HCT116 (cell line): ENCODE data around the gene HHIPL2. TPM values are rescaled to one million over a fixed set of nuclear protein-coding genes. Genes with fewer than 3 reads are reported as not detected.

Experiments used
- ATAC-seq: fragments of 200-7000 bp; cut with Tn5 transposase; 2 replicates; pipeline ENCODE4 v1.9.1; 2020; ENCODE audit warnings: mild to moderate bottlenecking, moderate library complexity
- BruUV-seq: library from RNA; stranded (reverse); fragments of 400-500 nt; replicated peaks from 2 replicates; lab custom pipeline; 2021; lab: Mats Ljungman, UMichigan
- CTCF ChIA-PET: fragments of 300-600 bp; sonication (Branson Sonifier 250); formaldehyde crosslinking; loops from one replicate; lab custom pipeline; 2021; ENCODE audit warnings: antibody characterized with exemption; lab: Charles Lee
- POLR2A ChIA-PET: fragments of 300-600, 350-600 bp; sonication (Branson Sonifier 250); formaldehyde crosslinking; loops from one replicate; lab custom pipeline; 2021; ENCODE audit warnings: antibody characterized with exemption; lab: Charles Lee
- RAD21 ChIA-PET, 2 experiments: fragments of 300-600 bp; sonication (Branson Sonifier 250); formaldehyde crosslinking; loops; one replicate each; lab custom pipeline; 2023; ENCODE audit warnings: low total read pairs in 2 of 2; ENCODE audit not compliant: uncharacterized antibody in 2 of 2, unreplicated experiment in 2 of 2, low non-redundant PET in 1 of 2; lab: Charles Lee
- DNase-seq: peaks from one replicate; pipeline ENCODE4 v3.0.0-alpha.2; 2010; ENCODE audit warnings: low read depth, low spot score
- H2AFZ ChIP-seq: fragments of 200-600 bp; shearing (Covaris generic), sonication (generic); 2 replicates; pipeline ENCODE4 v1.6.1; 2017; ENCODE audit warnings: low read depth, mixed run types, mixed read lengths, antibody characterized with exemption, low read length; ENCODE audit not compliant: poor library complexity, severe bottlenecking
- H3K27ac ChIP-seq: 2 replicates; pipeline ENCODE4 v1.5.1; 2012; ENCODE audit warnings: low read depth, low read length
- H3K27me3 ChIP-seq: fragments of 200-600 bp; sonication (generic); 2 replicates; pipeline ENCODE4 v1.6.1; 2016; ENCODE audit warnings: mixed run types, low read length, mixed read lengths; ENCODE audit not compliant: insufficient read depth
- H3K36me3 ChIP-seq, 2 experiments: fragments of 200-500 bp in 1 of 2; fragments of 200-600 bp in 1 of 2; sonication (Bioruptor generic) in 1 of 2; sonication (generic) in 1 of 2; 2 replicates each; pipeline versions ENCODE4 v1.5.1 to v1.6.1; 2014 to 2016; ENCODE audit warnings: low read length in 2 of 2, inconsistent platforms in 1 of 2, mixed read lengths in 1 of 2, mixed run types in 1 of 2; ENCODE audit not compliant: insufficient read depth in 2 of 2, control insufficient read depth in 1 of 2
- H3K4me1 ChIP-seq, 2 experiments: fragments of 200-600 bp in 1 of 2; sonication (generic) in 1 of 2; 2 replicates each; pipeline versions ENCODE4 v1.5.1 to v1.6.1; 2012 to 2017; ENCODE audit warnings: low read length in 2 of 2, inconsistent platforms in 1 of 2, mild to moderate bottlenecking in 1 of 2, mixed read lengths in 1 of 2, mixed run types in 1 of 2, moderate library complexity in 1 of 2; ENCODE audit not compliant: insufficient read depth in 2 of 2, control insufficient read depth in 1 of 2
- H3K4me2 ChIP-seq: fragments of 200-600 bp; sonication (generic); 2 replicates; pipeline ENCODE4 v1.6.1; 2017; ENCODE audit warnings: mixed run types, low read length, mixed read lengths
- H3K4me3 ChIP-seq, 2 experiments: fragments of 200-600 bp in 1 of 2; sonication (generic) in 1 of 2; replicated peaks in 1 of 2; 2 replicates each; pipeline ENCODE4 v1.5.1; 2011 to 2016; ENCODE audit warnings: low read length in 2 of 2, control low read depth in 1 of 2, low read depth in 1 of 2, mild to moderate bottlenecking in 1 of 2, mixed read lengths in 1 of 2, mixed run types in 1 of 2
- H3K79me2 ChIP-seq: fragments of 200-600 bp; sonication (generic); 2 replicates; pipeline ENCODE4 v1.6.1; 2017; ENCODE audit warnings: mild to moderate bottlenecking, mixed run types, low read length, moderate library complexity, mixed read lengths; ENCODE audit not compliant: insufficient read depth
- H3K9ac ChIP-seq: fragments of 200-600 bp; sonication (generic); 2 replicates; pipeline ENCODE4 v1.6.1; 2016; ENCODE audit warnings: low read length, mixed read lengths
- H3K9me2 ChIP-seq: fragments of 200-600 bp; sonication (generic), shearing (Covaris generic); 2 replicates; pipeline ENCODE4 v1.6.1; 2017; ENCODE audit warnings: mixed run types, mild to moderate bottlenecking, moderate library complexity; ENCODE audit not compliant: insufficient read depth
- H3K9me3 ChIP-seq, 2 experiments: fragments of 200-500 bp in 1 of 2; fragments of 200-600 bp in 1 of 2; sonication (Bioruptor generic) in 1 of 2; sonication (generic) in 1 of 2; 2 replicates each; pipeline ENCODE4 v1.6.1; 2014 to 2017; ENCODE audit warnings: low read length in 2 of 2, mixed read lengths in 2 of 2, inconsistent platforms in 1 of 2, low read depth in 1 of 2, mild to moderate bottlenecking in 1 of 2, mixed run types in 1 of 2, moderate library complexity in 1 of 2; ENCODE audit not compliant: control insufficient read depth in 1 of 2, insufficient read depth in 1 of 2
- H4K20me1 ChIP-seq: fragments of 200-600 bp; sonication (generic), shearing (Covaris generic); 2 replicates; pipeline ENCODE4 v1.6.1; 2017; ENCODE audit warnings: mixed run types, mild to moderate bottlenecking, moderate library complexity; ENCODE audit not compliant: insufficient read depth
- EGR1 ChIP-seq: IDR thresholded peaks from 2 replicates; pipeline ENCODE4 v1.6.1; 2012; ENCODE audit warnings: low read depth
- EZH2phosphoT487 ChIP-seq: fragments of 200-600 bp; IDR thresholded peaks from 2 replicates; pipeline ENCODE4 v1.6.1; 2018; ENCODE audit warnings: antibody characterized with exemption, borderline replicate concordance
- intact Hi-C: fragments of 100-400 bp; cut with micrococcal nuclease; formaldehyde crosslinking; loops from 2 replicates; pipeline ENCODE4 v1.10.0; 2022
- total RNA-seq: library from RNA; stranded (reverse); gene quantifications from one replicate; pipeline ENCODE4 v1.2.1, GENCODE V29; 2021; ENCODE audit not compliant: unreplicated experiment

HHIPL2 gene
- total RNA-seq, 1 experiment from 2014 or later = 0.27 TPM

- H2AFZ ChIP-seq = no peak overlapping the region
- H3K9me2 ChIP-seq = no peaks in the 10 kb centered on the region
- intact Hi-C loops = no loop called here
- H3K9ac ChIP-seq = no peak overlapping the region
- POLR2A ChIA-PET = no interaction called here
- H3K36me3 ChIP-seq = no peaks in the 10 kb centered on the region
- CTCF ChIA-PET = interaction anchor here (1.0 kb wide), 1 partner anchor 88 kb away, joined by 3 read pairs; no protein-coding TSS in a partner anchor
- DNase-seq (no peak), ATAC-seq (no peak)
- BruUV-seq = no TSS peak
- no peaks in the 10 kb centered on the region for H4K20me1 ChIP-seq
- TF ChIP-seq EGR1 = no peak
- no peaks in the 10 kb centered on the region for H3K9me3 ChIP-seq
- no peaks in the 10 kb centered on the region for H3K27me3 ChIP-seq
- no peak overlapping the region for H3K4me2 ChIP-seq
- H3K79me2 ChIP-seq = no peaks in the 10 kb centered on the region
- H3K27ac ChIP-seq = no peak overlapping the region
- H3K4me1 ChIP-seq = no peaks in the 10 kb centered on the region
- RAD21 ChIA-PET = no interaction called here
- no peak overlapping the region for H3K4me3 ChIP-seq
Measured at GRCh38 chr1:222546548-222547259, 1.2 kb downstream of the HHIPL2 start.

DNA sequence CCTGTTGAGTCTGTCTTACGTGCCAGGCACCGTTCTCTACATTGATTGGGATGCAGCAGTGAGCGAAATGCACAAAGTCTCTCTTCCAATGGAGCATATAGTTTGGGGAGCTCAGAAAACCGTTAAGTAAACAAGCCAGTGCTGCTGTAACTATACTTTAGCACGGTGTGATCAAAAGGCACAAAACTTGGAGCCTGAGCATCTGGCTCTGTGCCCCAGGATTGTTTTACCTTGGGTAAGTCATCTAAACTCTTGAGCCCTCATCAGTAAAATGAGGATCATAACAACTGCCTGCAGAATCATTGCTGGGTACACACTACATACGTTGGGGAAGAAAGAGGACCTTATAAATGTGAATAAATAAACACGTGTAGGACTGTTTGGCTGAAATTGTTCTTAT lies 1.8 kb downstream of the HHIPL2 start:
- Histone ChIP-seq H3K4me3 (no peak overlapping the region), H3K9me3 (no peaks in the 10 kb centered on the region), H2AFZ (no peak overlapping the region), H3K36me3 (no peaks in the 10 kb centered on the region), H3K27ac (no peak overlapping the region), H3K79me2 (no peaks in the 10 kb centered on the region), H3K4me1 (no peaks in the 10 kb centered on the region), H3K9ac (no peak overlapping the region), H3K27me3 (no peaks in the 10 kb centered on the region), H3K9me2 (no peaks in the 10 kb centered on the region), H4K20me1 (no peaks in the 10 kb centered on the region), H3K4me2 (no peak overlapping the region)
- BruUV-seq = no TSS peak
- ChIA-PET RAD21 (no interaction called here), POLR2A (no interaction called here), CTCF (no interaction called here)
- intact Hi-C loops = no loop called here
- no peak for ATAC-seq
- DNase-seq = no peak
- TF ChIP-seq EZH2phosphoT487 = no peak
